H1 (cell line): Measurements from ENCODE around the gene SNX15. TPM values are rescaled to one million over a fixed set of nuclear protein-coding genes. Genes with fewer than 3 reads are reported as not detected.

Experiments
- CTCF ChIA-PET: fragments of 300-600 bp; sonication (Branson Sonifier 250); formaldehyde crosslinking; loops from one replicate; lab custom pipeline; 2021; ENCODE audit not compliant: partially characterized antibody; lab: Charles Lee
- POLR2A ChIA-PET: fragments of 300-600 bp; sonication (Branson Sonifier 250); formaldehyde crosslinking; loops from one replicate; lab custom pipeline; 2021; ENCODE audit warnings: inconsistent platforms; ENCODE audit not compliant: partially characterized antibody; lab: Charles Lee
- DNase-seq, 2 experiments: peaks; one replicate each; pipeline versions ENCODE4 v3.0.0 to v3.0.0-alpha.2; 2010 to 2022; ENCODE audit warnings: low spot score in 2 of 2, low read depth in 1 of 2, mixed read lengths in 1 of 2
- FAIRE-seq: peaks from 2 replicates; lab custom pipeline; 2011; peaks lifted over from hg19 to GRCh38; lab: Jason Lieb, UNC
- H2AFZ ChIP-seq: 2 replicates; pipeline ENCODE4 v1.8.1; 2012; ENCODE audit warnings: low read length, inconsistent platforms
- H2AK5ac ChIP-seq: 2 replicates; pipeline ENCODE4 v1.6.1; 2013; ENCODE audit warnings: low read depth, low read length
- H2BK120ac ChIP-seq: replicated peaks from 2 replicates; pipeline ENCODE3; 2013; ENCODE audit warnings: low read depth, low read length, inconsistent platforms
- H2BK12ac ChIP-seq: 2 replicates; pipeline ENCODE4 v1.6.1; 2013; ENCODE audit warnings: low read depth, low read length
- H2BK15ac ChIP-seq: 2 replicates; pipeline ENCODE4 v1.6.1; 2013; ENCODE audit warnings: low read length
- H2BK20ac ChIP-seq: 2 replicates; pipeline ENCODE4 v1.6.1; 2013; ENCODE audit warnings: low read length
- H2BK5ac ChIP-seq: 2 replicates; pipeline ENCODE4 v1.6.1; 2013; ENCODE audit warnings: low read depth, low read length
- H3K14ac ChIP-seq: 2 replicates; pipeline ENCODE4 v1.6.1; 2013; ENCODE audit warnings: inconsistent platforms; ENCODE audit not compliant: insufficient read length
- H3K18ac ChIP-seq: 2 replicates; pipeline ENCODE4 v1.6.1; 2013; ENCODE audit warnings: low read length; ENCODE audit errors: extremely low read depth
- H3K23ac ChIP-seq: 2 replicates; pipeline ENCODE4 v1.6.1; 2013; ENCODE audit warnings: inconsistent platforms; ENCODE audit not compliant: insufficient read length
- H3K23me2 ChIP-seq: 2 replicates; pipeline ENCODE4 v1.6.1; 2013; ENCODE audit warnings: low read depth, low read length
- H3K27ac ChIP-seq: 2 replicates; pipeline ENCODE4 v1.6.1; 2011; ENCODE audit warnings: low read depth, low read length, inconsistent platforms
- H3K27me3 ChIP-seq, 4 experiments: replicated peaks in 1 of 4; 1 replicate in 1 of 4; 2 replicates in 3 of 4; pipeline versions ENCODE4 v1.6.1 to v1.8.1; 2011 to 2013; ENCODE audit warnings: low read length in 3 of 4, mild to moderate bottlenecking in 3 of 4, inconsistent platforms in 2 of 4, mixed read lengths in 2 of 4, moderate library complexity in 1 of 4; ENCODE audit not compliant: control insufficient read depth in 3 of 4, insufficient read depth in 3 of 4; ENCODE audit errors: extremely low read depth in 1 of 4
- H3K36me3 ChIP-seq, 4 experiments: 2 replicates each; pipeline versions ENCODE4 v1.6.1 to v1.8.1; 2011 to 2013; ENCODE audit warnings: mild to moderate bottlenecking in 4 of 4, low read length in 3 of 4, moderate library complexity in 2 of 4, control low read depth in 1 of 4, inconsistent platforms in 1 of 4; ENCODE audit not compliant: insufficient read depth in 4 of 4, control insufficient read depth in 2 of 4
- H3K4ac ChIP-seq: replicated peaks from 2 replicates; pipeline ENCODE3; 2013; ENCODE audit warnings: low read length, low read depth, mixed read lengths, inconsistent platforms; ENCODE audit not compliant: insufficient read length
- H3K4me1 ChIP-seq, 4 experiments: replicated peaks in 1 of 4; 1 replicate in 1 of 4; 2 replicates in 3 of 4; pipeline versions ENCODE4 v1.6.1 to v1.8.1; 2011 to 2013; ENCODE audit warnings: low read length in 3 of 4, inconsistent platforms in 2 of 4, mixed read lengths in 1 of 4; ENCODE audit not compliant: insufficient read depth in 4 of 4, control insufficient read depth in 3 of 4
- H3K4me2 ChIP-seq, 2 experiments: 2 replicates each; pipeline versions ENCODE4 v1.6.1 to v1.8.1; 2011 to 2013; ENCODE audit warnings: low read depth in 2 of 2, low read length in 2 of 2, control low read depth in 1 of 2, inconsistent platforms in 1 of 2, mild to moderate bottlenecking in 1 of 2; ENCODE audit not compliant: insufficient read depth in 1 of 2
- H3K4me3 ChIP-seq, 4 experiments: fragments of 200-600, 300-600 bp in 1 of 4; sonication (generic), shearing (Covaris generic), sonication (Bioruptor Twin) in 1 of 4; 2 replicates each; pipeline versions ENCODE4 v1.5.1 to v1.8.1; 2011 to 2016; ENCODE audit warnings: low read length in 4 of 4, low read depth in 3 of 4, control low read depth in 2 of 4, inconsistent platforms in 2 of 4, mild to moderate bottlenecking in 2 of 4, mixed read lengths in 1 of 4, moderate library complexity in 1 of 4; ENCODE audit not compliant: insufficient read depth in 2 of 4; ENCODE audit errors: extremely low read depth in 1 of 4
- H3K56ac ChIP-seq: replicated peaks from 2 replicates; pipeline ENCODE3; 2013; ENCODE audit warnings: low read depth, mild to moderate bottlenecking, mixed read lengths, low read length, inconsistent platforms; ENCODE audit not compliant: insufficient read length
- H3K79me1 ChIP-seq: 2 replicates; pipeline ENCODE4 v1.6.1; 2013; ENCODE audit warnings: low read depth, low read length, control low read depth
- H3K79me2 ChIP-seq, 2 experiments: 2 replicates each; pipeline versions ENCODE4 v1.6.1 to v1.8.1; 2012 to 2013; ENCODE audit warnings: low read length in 2 of 2, mild to moderate bottlenecking in 2 of 2, inconsistent platforms in 1 of 2; ENCODE audit not compliant: insufficient read depth in 2 of 2, control insufficient read depth in 1 of 2
- H3K9ac ChIP-seq, 4 experiments: replicated peaks in 1 of 4; 1 replicate in 1 of 4; 2 replicates in 3 of 4; pipeline versions ENCODE4 v1.6.1 to v1.8.1; 2011 to 2013; ENCODE audit warnings: low read depth in 3 of 4, low read length in 3 of 4, control low read depth in 2 of 4, mild to moderate bottlenecking in 2 of 4, moderate library complexity in 2 of 4, inconsistent platforms in 1 of 4; ENCODE audit errors: extremely low read depth in 1 of 4
- H3K9me3 ChIP-seq, 2 experiments: 2 replicates each; pipeline versions ENCODE4 v1.6.1 to v1.8.1; 2012 to 2013; ENCODE audit warnings: mild to moderate bottlenecking in 2 of 2, moderate library complexity in 2 of 2, control low read depth in 1 of 2, inconsistent platforms in 1 of 2, low read depth in 1 of 2, low read length in 1 of 2, mixed read lengths in 1 of 2; ENCODE audit not compliant: insufficient read depth in 2 of 2
- H4K20me1 ChIP-seq, 2 experiments: replicated peaks in 1 of 2; 2 replicates each; pipeline versions ENCODE3 to v1.8.1; 2011 to 2013; ENCODE audit warnings: inconsistent platforms in 2 of 2, low read length in 2 of 2, mild to moderate bottlenecking in 1 of 2; ENCODE audit not compliant: insufficient read depth in 2 of 2, control insufficient read depth in 1 of 2
- H4K5ac ChIP-seq: 2 replicates; pipeline ENCODE4 v1.6.1; 2013; ENCODE audit warnings: low read length, low read depth, mixed read lengths, inconsistent platforms; ENCODE audit not compliant: insufficient read length
- H4K8ac ChIP-seq: 2 replicates; pipeline ENCODE4 v1.8.0; 2013; ENCODE audit warnings: mild to moderate bottlenecking, moderate library complexity, low read length, inconsistent platforms; ENCODE audit not compliant: insufficient read depth; ENCODE audit errors: extremely low read depth
- H4K91ac ChIP-seq: replicated peaks from 2 replicates; pipeline ENCODE3; 2013; ENCODE audit warnings: low read length, mixed read lengths, inconsistent platforms; ENCODE audit not compliant: insufficient read length
- CBX8 ChIP-seq: fragments of 300-800, 300-1000 bp; sonication (generic); IDR thresholded peaks from 2 replicates; pipeline ENCODE4 v1.7.1; 2016; ENCODE audit warnings: low read depth, low read length, borderline replicate concordance
- CREB1 ChIP-seq: IDR thresholded peaks from 2 replicates; pipeline ENCODE4 v1.6.1; 2012; ENCODE audit warnings: inconsistent platforms
- EZH2 ChIP-seq: fragments of 200-600 bp; sonication (generic); IDR thresholded peaks from 2 replicates; pipeline ENCODE4 v1.7.1; 2012; ENCODE audit warnings: low read depth, mild to moderate bottlenecking, moderate library complexity, low read length, inconsistent platforms; ENCODE audit not compliant: severe bottlenecking
- KDM1A ChIP-seq: fragments of 200-600, 300-600 bp; sonication (generic); IDR thresholded peaks from 2 replicates; pipeline ENCODE4 v1.7.1; 2016; ENCODE audit warnings: mild to moderate bottlenecking, low read length, borderline replicate concordance
- POLR2A ChIP-seq, 2 experiments: IDR thresholded peaks; 1 replicate in 1 of 2; 2 replicates in 1 of 2; pipeline ENCODE4 v1.6.1; 2011; ENCODE audit warnings: low read depth in 2 of 2, low read length in 2 of 2, mild to moderate bottlenecking in 2 of 2; ENCODE audit errors: control extremely low read depth in 1 of 2
- RFX5 ChIP-seq: IDR thresholded peaks from 2 replicates; pipeline ENCODE4 v1.6.1; 2011; ENCODE audit warnings: low read depth, low read length, improper control_type of control experiment, borderline replicate concordance
- SIX5 ChIP-seq: IDR thresholded peaks from 2 replicates; pipeline ENCODE4 v1.6.1; 2011; ENCODE audit warnings: mild to moderate bottlenecking, low read depth, low read length
- WGBS, 2 experiments: shearing (Covaris generic) in 1 of 2; methylation state at CpG; one replicate each; pipeline versions ENCODE4 v1.1.6 to v1.1.7; 2013 to 2015; ENCODE audit warnings: low lambda C conversion rate in 2 of 2, mixed read lengths in 2 of 2, inconsistent platforms in 1 of 2, low coverage in 1 of 2, missing lambda C conversion rate in 1 of 2; ENCODE audit not compliant: insufficient replicate concordance in 2 of 2, insufficient coverage in 1 of 2, insufficient read length in 1 of 2; ENCODE audit errors: extremely low coverage in 1 of 2, missing lambda C conversion rate in 1 of 2; 5-methylcytosine and 5-hydroxymethylcytosine counted together
- polyA plus RNA-seq, 7 experiments: library from polyadenylated mRNA; depleted of rRNA in 3 of 7; stranded (reverse) in 5 of 7; unstranded in 2 of 7; fragments of >200 nt in 5 of 7; fragments of 200-250 nt in 2 of 7; gene quantifications; 1 replicate in 5 of 7; 2 replicates in 1 of 7; 4 replicates in 1 of 7; pipeline versions ENCODE4 v1.2.1 to v1.2.3, GENCODE V29; 2011 to 2013; ENCODE audit warnings: missing spikeins in 2 of 7, mixed read lengths in 2 of 7
- total RNA-seq: library from RNA; stranded (reverse); fragmentation: NEBNext Ultra II Directional; extraction: Animal tissue kit (Norgen Biotek cat#: 25700); gene quantifications from 2 replicates; pipeline ENCODE4 v1.2.1, GENCODE V29; 2021

Gene SNX15
- total and polyA plus RNA-seq, 2 of the 8 experiments (the other 6 are each of a cell fraction or from before 2014, with no cell fraction given) = 13.0 to 18.3 TPM

DNA sequence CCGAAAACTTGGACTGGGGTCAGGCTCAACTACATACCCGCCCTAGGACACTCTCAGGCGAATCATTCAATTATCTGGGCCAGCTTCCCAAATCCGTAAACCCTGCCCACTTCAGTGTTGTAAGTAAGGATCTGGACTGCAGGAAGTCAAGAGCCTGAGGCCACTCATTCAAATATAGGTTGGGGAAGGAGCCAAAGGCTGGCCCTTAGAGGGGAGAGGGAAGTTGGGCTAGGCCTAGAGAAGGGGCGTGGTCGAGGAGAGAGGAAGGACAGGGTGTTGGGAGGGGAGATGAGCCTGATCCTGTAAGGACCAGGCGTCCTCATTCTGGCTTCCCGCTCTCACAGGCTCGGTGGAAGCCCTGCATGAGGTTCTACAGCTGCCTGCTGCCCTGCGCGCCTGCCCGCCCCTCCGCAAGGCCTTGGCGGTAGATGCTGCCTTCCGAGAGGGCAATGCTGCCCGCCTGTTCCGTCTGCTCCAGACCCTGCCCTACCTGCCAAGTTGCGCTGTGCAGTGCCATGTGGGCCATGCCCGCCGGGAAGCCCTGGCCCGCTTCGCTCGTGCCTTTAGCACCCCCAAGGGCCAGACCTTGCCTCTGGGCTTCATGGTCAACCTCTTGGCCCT lies 16.8 kb downstream of the SNX15 start:
- Histone ChIP-seq H3K23me2 (no peaks in the 10 kb centered on the region; the same call in 1 of the 2 replicates), H3K4me2 (no peak overlapping the region), H4K91ac (no peak overlapping the region), H3K18ac (no peak overlapping the region), H3K9ac (no peak overlapping the region), H3K27ac (peak overlapping the region; percentile 22; the same call in 1 of the 2 replicates), H3K27me3 (peaks cover 0 to 9% (median 3%) of the 10 kb centered on the region in 4 experiments; a peak in 3 of 7 replicates), H3K4me1 (peaks cover 0 to 10% (median 7%) of the 10 kb centered on the region in 4 experiments; a peak in 5 of 7 replicates), H2BK12ac (no peak overlapping the region), H2AK5ac (no peak overlapping the region), H4K8ac (no peak overlapping the region; the same call in 1 of the 2 replicates), H2AFZ (no peak overlapping the region), H3K36me3 (peaks cover 3 to 12% (median 6%) of the 10 kb centered on the region in 4 experiments; a peak in 4 of 8 replicates), H3K23ac (no peak overlapping the region), H3K79me1 (peaks cover 2% of the 10 kb centered on the region), H3K14ac (no peak overlapping the region), H3K4me3 (no peak overlapping the region), H2BK15ac (no peak overlapping the region), H3K79me2 (peaks cover 0 to 16% of the 10 kb centered on the region in 2 experiments; a peak in 2 of 4 replicates), H3K56ac (no peak overlapping the region), H4K5ac (no peak overlapping the region), H3K9me3 (no peaks in the 10 kb centered on the region), H2BK120ac (no peak overlapping the region), H3K4ac (no peak overlapping the region), H2BK20ac (no peak overlapping the region), H2BK5ac (peak overlapping the region; percentile 24; the same call in 1 of the 2 replicates), H4K20me1 (peaks cover 11 to 13% of the 10 kb centered on the region in 2 experiments)
- ChIA-PET CTCF (interaction anchor here (1.5 to 1.7 kb wide), 2 partner anchors 51 to 69 kb away, joined by 3 read pairs; no protein-coding TSS in a partner anchor), POLR2A (interaction anchor here (0.6 to 1.3 kb wide), 5 partner anchors 10 to 111 kb away, joined by 3 read pairs; partner anchors contain the start of gene ZNHIT2)
- TF ChIP-seq RFX5 = no peak
- no peak for TF ChIP-seq KDM1A
- 0 out of 3 replicates have a peak, but pooled peaks of 1 of the 2 experiments have one; percentile 26 for TF ChIP-seq POLR2A (IDR thresholded peaks at IDR 0.05; ENCODE audit: control extremely low read depth in 1 of 2, low read depth in 2 of 2, low read length in 2 of 2)
- TF ChIP-seq EZH2 = no peak
- TF ChIP-seq CBX8 = no peak
- no peak for TF ChIP-seq CREB1
- no peak for TF ChIP-seq SIX5
- DNase-seq (no peak), FAIRE-seq (no peak)
- 92% methylated on average over 21 of the region's 23 CpGs; no CpG with 5 or more reads in 1 of the 2 experiments for WGBS, 2 experiments
